OCI-LY7 (cell line): Measurements from ENCODE around the gene MFGE8.
"Not testable (repeated sequence)": the region's sequence is repeated elsewhere in the genome, so short reads cannot be mapped to it uniquely, and the experiment has no call there.

ENCODE experiments used
- CTCF ChIP-seq: fragments of 200-600 bp; sonication (generic); conservative IDR thresholded peaks from 2 replicates; pipeline ENCODE4 v1.5.1; 2014; ENCODE audit warnings: mild to moderate bottlenecking, antibody characterized with exemption, low read length, moderate library complexity, mixed read lengths
- EZH2phosphoT487 ChIP-seq: fragments of 200-600 bp; sonication (generic); IDR thresholded peaks from 2 replicates; pipeline ENCODE4 v1.6.1; 2018; ENCODE audit warnings: low read depth, borderline replicate concordance, mild to moderate bottlenecking, mixed run types, antibody characterized with exemption, low read length, moderate library complexity, mixed read lengths

DNA sequence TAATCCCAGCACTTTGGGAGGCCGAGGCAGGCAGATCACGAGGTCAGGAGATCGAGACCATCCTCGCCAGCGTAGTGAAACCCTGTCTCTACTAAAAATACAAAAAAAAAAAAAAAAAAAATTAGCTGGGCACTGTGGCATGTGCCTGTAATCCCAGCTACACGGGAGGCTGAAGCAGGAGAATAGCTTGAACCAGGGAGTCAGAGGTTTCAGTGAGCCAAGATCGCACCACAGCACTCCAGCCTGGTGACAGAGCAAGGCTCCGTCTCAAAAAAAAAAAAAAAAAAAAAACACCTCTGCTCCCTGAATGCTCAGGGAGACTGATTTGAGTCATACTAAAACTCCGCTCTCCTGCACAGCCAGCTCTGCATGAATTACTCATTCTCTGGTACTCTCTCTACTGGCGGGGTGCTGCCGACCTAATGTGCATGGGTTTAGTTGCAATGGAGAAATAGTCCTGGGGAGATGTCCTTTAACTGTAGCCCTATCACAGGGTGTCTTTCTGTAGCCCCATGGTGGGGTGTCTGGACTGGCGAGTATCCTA lies 7.8 kb upstream of the MFGE8 start:
- TF ChIP-seq CTCF, EZH2phosphoT487: not testable (repeated sequence)
